ENCODE data around the gene UPK1B. TPM values are rescaled to one million over a fixed set of nuclear protein-coding genes. Genes with fewer than 3 reads are reported as not detected.

Gene UPK1B
- total RNA-seq, 1 experiment from 2014 or later, result 1.0 TPM

DNA sequence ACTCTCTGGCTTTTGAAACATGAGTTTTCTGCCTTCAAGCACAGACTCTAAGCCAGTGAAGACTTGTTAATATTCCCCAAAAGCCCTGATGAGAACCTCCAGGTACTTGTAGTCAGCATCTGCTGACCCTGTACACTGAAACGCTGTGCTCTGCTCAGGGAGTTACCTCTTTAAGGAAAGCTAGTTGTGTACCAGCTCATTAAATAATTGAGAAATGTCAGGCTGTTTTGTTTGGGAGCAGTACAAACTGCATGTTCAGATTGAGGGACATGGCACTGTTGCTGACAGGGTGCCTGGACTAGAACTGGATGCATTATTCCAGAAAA lies 21.7 kb downstream of the UPK1B start:
- Histone ChIP-seq H4K5ac (ENCODE audit: insufficient read length, low read depth, low read length) (no peak overlapping the region), H3K79me2 (ENCODE audit: insufficient read depth, low read length) (no peaks in the 10 kb centered on the region), H3K4ac (ENCODE audit: low read depth, low read length) (no peak overlapping the region), H2AFZ (ENCODE audit: low read length) (no peak overlapping the region), H4K8ac (replicated peaks; ENCODE audit: insufficient read length, low read depth, low read length) (no peak overlapping the region), H3K56ac (ENCODE audit: insufficient read length, low read depth, low read length) (no peak overlapping the region), H3K4me2 (ENCODE audit: insufficient read depth, insufficient read length, low read length) (no peak overlapping the region), H2BK15ac (ENCODE audit: low read depth, low read length) (no peak overlapping the region), H3T11ph (ENCODE audit: low read length) (no peak overlapping the region), H3K79me1 (ENCODE audit: insufficient read depth, low read depth, low read length, poor library complexity, severe bottlenecking) (no peaks in the 10 kb centered on the region), H2BK120ac (ENCODE audit: low read depth, low read length, poor library complexity, severe bottlenecking) (no peak overlapping the region), H3K9me3 (ENCODE audit: control insufficient read depth, low read depth, low read length) (no peaks in the 10 kb centered on the region), H2BK5ac (ENCODE audit: insufficient read length, low read length) (no peak overlapping the region), H4K20me1 (ENCODE audit: control insufficient read depth, insufficient read depth, insufficient read length) (no peaks in the 10 kb centered on the region), H3K4me1 (ENCODE audit: insufficient read depth, low read length) (no peaks in the 10 kb centered on the region), H2BK20ac (ENCODE audit: low read depth, low read length, poor library complexity, severe bottlenecking) (no peak overlapping the region), H2AK5ac (ENCODE audit: insufficient read length, low read length) (no peak overlapping the region), H3K18ac (ENCODE audit: insufficient read length, low read depth, low read length) (no peak overlapping the region), H2BK12ac (ENCODE audit: insufficient read length, low read depth, low read length) (no peak overlapping the region), H3K23me2 (ENCODE audit: insufficient read length, low read depth, low read length, poor library complexity, severe bottlenecking) (no peaks in the 10 kb centered on the region), H3K27me3 (ENCODE audit: insufficient read depth, low read length) (no peaks in the 10 kb centered on the region), H4K91ac (ENCODE audit: insufficient read length, low read depth, low read length) (no peak overlapping the region), H3K27ac (ENCODE audit: insufficient read length, low read depth, low read length) (no peak overlapping the region), H3K14ac (ENCODE audit: insufficient read depth, low read length) (no peak overlapping the region), H3K23ac (ENCODE audit: insufficient read length, low read depth, low read length) (no peak overlapping the region), H3K9ac (ENCODE audit: extremely low read depth, insufficient read length, low read length) (no peak overlapping the region)
- WGBS (ENCODE audit: extremely low coverage, insufficient read length, low lambda C conversion rate), result no CpG with 5 or more reads among the region's 1 CpG
- H3K27ac Mint-ChIP-seq, result no peak overlapping the region
- H3K36me3 Mint-ChIP-seq (ENCODE audit: insufficient read depth in 1 of 3, low read depth in 3 of 3), result no peaks in the 10 kb centered on the region
- no peak for DNase-seq
- peaks cover 0 to 3% of the 10 kb centered on the region in 2 experiments; a peak in 1 of 4 replicates for H3K4me1 Mint-ChIP-seq
- TF ChIP-seq, protein P1, sequence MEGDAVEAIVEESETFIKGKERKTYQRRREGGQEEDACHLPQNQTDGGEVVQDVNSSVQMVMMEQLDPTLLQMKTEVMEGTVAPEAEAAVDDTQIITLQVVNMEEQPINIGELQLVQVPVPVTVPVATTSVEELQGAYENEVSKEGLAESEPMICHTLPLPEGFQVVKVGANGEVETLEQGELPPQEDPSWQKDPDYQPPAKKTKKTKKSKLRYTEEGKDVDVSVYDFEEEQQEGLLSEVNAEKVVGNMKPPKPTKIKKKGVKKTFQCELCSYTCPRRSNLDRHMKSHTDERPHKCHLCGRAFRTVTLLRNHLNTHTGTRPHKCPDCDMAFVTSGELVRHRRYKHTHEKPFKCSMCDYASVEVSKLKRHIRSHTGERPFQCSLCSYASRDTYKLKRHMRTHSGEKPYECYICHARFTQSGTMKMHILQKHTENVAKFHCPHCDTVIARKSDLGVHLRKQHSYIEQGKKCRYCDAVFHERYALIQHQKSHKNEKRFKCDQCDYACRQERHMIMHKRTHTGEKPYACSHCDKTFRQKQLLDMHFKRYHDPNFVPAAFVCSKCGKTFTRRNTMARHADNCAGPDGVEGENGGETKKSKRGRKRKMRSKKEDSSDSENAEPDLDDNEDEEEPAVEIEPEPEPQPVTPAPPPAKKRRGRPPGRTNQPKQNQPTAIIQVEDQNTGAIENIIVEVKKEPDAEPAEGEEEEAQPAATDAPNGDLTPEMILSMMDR (conservative IDR thresholded peaks at IDR 0.05), result no peak
- H3K27me3 Mint-ChIP-seq (ENCODE audit: low read depth), result no peaks in the 10 kb centered on the region
- H3K9me3 Mint-ChIP-seq, result no peaks in the 10 kb centered on the region
- H3K4me3 Mint-ChIP-seq, result no peak overlapping the region
